ENCODE data around the gene MOXD1.

The MOXD1 gene

GRCh38 chr6:132414761-132415160 is 13.5 kb upstream of the MOXD1 start:
- H3K27ac ChIP-seq (ENCODE audit: low read depth, low read length), result no peak overlapping the region
- H3K9me3 ChIP-seq (ENCODE audit: control insufficient read depth in 1 of 2, low read length in 2 of 2), result peaks cover 0 to 7% of the 10 kb centered on the region in 2 donors
- H3K27me3 ChIP-seq (ENCODE audit: control insufficient read depth in 1 of 2, insufficient read depth in 2 of 2, low read length in 2 of 2), result peaks cover 3 to 4% of the 10 kb centered on the region in 2 donors
- H3K9ac ChIP-seq (ENCODE audit: low read depth in 1 of 2, low read length in 2 of 2), result no peak overlapping the region
- no peaks in the 10 kb centered on the region for H3K4me1 ChIP-seq (ENCODE audit: control insufficient read depth in 1 of 2, insufficient read depth in 2 of 2, low read length in 2 of 2)
- H3K4me3 ChIP-seq (ENCODE audit: low read depth in 1 of 2, low read length in 2 of 2), result no peak overlapping the region
- H3K36me3 ChIP-seq (ENCODE audit: control insufficient read depth in 1 of 2, insufficient read depth in 2 of 2, low read length in 2 of 2), result no peaks in the 10 kb centered on the region

GRCh38 chr6:132414322-132414721 is 13.0 kb upstream of the MOXD1 start:
- Histone ChIP-seq H3K9me3 (ENCODE audit: control insufficient read depth in 1 of 2, low read length in 2 of 2) (peaks cover 0 to 7% of the 10 kb centered on the region in 2 donors), H3K27me3 (ENCODE audit: control insufficient read depth in 1 of 2, insufficient read depth in 2 of 2, low read length in 2 of 2) (peaks cover 3 to 4% of the 10 kb centered on the region in 2 donors), H3K4me3 (ENCODE audit: low read depth in 1 of 2, low read length in 2 of 2) (no peak overlapping the region), H3K27ac (ENCODE audit: low read depth, low read length) (no peak overlapping the region), H3K4me1 (ENCODE audit: control insufficient read depth in 1 of 2, insufficient read depth in 2 of 2, low read length in 2 of 2) (no peaks in the 10 kb centered on the region), H3K36me3 (ENCODE audit: control insufficient read depth in 1 of 2, insufficient read depth in 2 of 2, low read length in 2 of 2) (no peaks in the 10 kb centered on the region), H3K9ac (ENCODE audit: low read depth in 1 of 2, low read length in 2 of 2) (no peak overlapping the region)

- H3K9ac ChIP-seq (ENCODE audit: low read depth in 1 of 2, low read length in 2 of 2), result no peak overlapping the region
- no peaks in the 10 kb centered on the region for H3K4me1 ChIP-seq (ENCODE audit: control insufficient read depth in 1 of 2, insufficient read depth in 2 of 2, low read length in 2 of 2)
- H3K4me3 ChIP-seq (ENCODE audit: low read depth in 1 of 2, low read length in 2 of 2), result no peak overlapping the region
- H3K27me3 ChIP-seq (ENCODE audit: control insufficient read depth in 1 of 2, insufficient read depth in 2 of 2, low read length in 2 of 2), result peaks cover 3 to 4% of the 10 kb centered on the region in 2 donors
- H3K36me3 ChIP-seq (ENCODE audit: control insufficient read depth in 1 of 2, insufficient read depth in 2 of 2, low read length in 2 of 2), result no peaks in the 10 kb centered on the region
- H3K9me3 ChIP-seq (ENCODE audit: control insufficient read depth in 1 of 2, low read length in 2 of 2), result peaks cover 0 to 7% of the 10 kb centered on the region in 2 donors
- H3K27ac ChIP-seq (ENCODE audit: low read depth, low read length), result no peak overlapping the region
These were observed 12.2 kb upstream of the MOXD1 start for GRCh38 chr6:132413499-132413802.

GRCh38 chr6:132412656-132413498 is 11.6 kb upstream of the MOXD1 start:
- Histone ChIP-seq H3K9me3 (ENCODE audit: control insufficient read depth in 1 of 2, low read length in 2 of 2) (peaks cover 0 to 7% of the 10 kb centered on the region in 2 donors), H3K27me3 (ENCODE audit: control insufficient read depth in 1 of 2, insufficient read depth in 2 of 2, low read length in 2 of 2) (peaks cover 3 to 4% of the 10 kb centered on the region in 2 donors), H3K4me3 (ENCODE audit: low read depth in 1 of 2, low read length in 2 of 2) (no peak overlapping the region), H3K9ac (ENCODE audit: low read depth in 1 of 2, low read length in 2 of 2) (no peak overlapping the region), H3K27ac (ENCODE audit: low read depth, low read length) (no peak overlapping the region), H3K4me1 (ENCODE audit: control insufficient read depth in 1 of 2, insufficient read depth in 2 of 2, low read length in 2 of 2) (no peaks in the 10 kb centered on the region), H3K36me3 (ENCODE audit: control insufficient read depth in 1 of 2, insufficient read depth in 2 of 2, low read length in 2 of 2) (no peaks in the 10 kb centered on the region)

- Histone ChIP-seq H3K27me3 (ENCODE audit: control insufficient read depth in 1 of 2, insufficient read depth in 2 of 2, low read length in 2 of 2) (peaks cover 3 to 4% of the 10 kb centered on the region in 2 donors), H3K27ac (ENCODE audit: low read depth, low read length) (no peak overlapping the region), H3K9ac (ENCODE audit: low read depth in 1 of 2, low read length in 2 of 2) (no peak overlapping the region), H3K36me3 (ENCODE audit: control insufficient read depth in 1 of 2, insufficient read depth in 2 of 2, low read length in 2 of 2) (no peaks in the 10 kb centered on the region), H3K9me3 (ENCODE audit: control insufficient read depth in 1 of 2, low read length in 2 of 2) (peaks cover 0 to 7% of the 10 kb centered on the region in 2 donors), H3K4me1 (ENCODE audit: control insufficient read depth in 1 of 2, insufficient read depth in 2 of 2, low read length in 2 of 2) (no peaks in the 10 kb centered on the region), H3K4me3 (ENCODE audit: low read depth in 1 of 2, low read length in 2 of 2) (no peak overlapping the region)
These were observed 10.0 kb upstream of the MOXD1 start for GRCh38 chr6:132411296-132411695.

GRCh38 chr6:132410830-132411229 is 9.6 kb upstream of the MOXD1 start:
- Histone ChIP-seq H3K4me3 (ENCODE audit: low read depth in 1 of 2, low read length in 2 of 2) (no peak overlapping the region), H3K27ac (ENCODE audit: low read depth, low read length) (no peak overlapping the region), H3K4me1 (ENCODE audit: control insufficient read depth in 1 of 2, insufficient read depth in 2 of 2, low read length in 2 of 2) (no peaks in the 10 kb centered on the region), H3K9ac (ENCODE audit: low read depth in 1 of 2, low read length in 2 of 2) (no peak overlapping the region), H3K27me3 (ENCODE audit: control insufficient read depth in 1 of 2, insufficient read depth in 2 of 2, low read length in 2 of 2) (peaks cover 4 to 5% of the 10 kb centered on the region in 2 donors), H3K36me3 (ENCODE audit: control insufficient read depth in 1 of 2, insufficient read depth in 2 of 2, low read length in 2 of 2) (no peaks in the 10 kb centered on the region), H3K9me3 (ENCODE audit: control insufficient read depth in 1 of 2, low read length in 2 of 2) (peaks cover 0 to 2% of the 10 kb centered on the region in 2 donors)

GRCh38 chr6:132405143-132405915 is 4.1 kb upstream of the MOXD1 start:
- H3K36me3 ChIP-seq (ENCODE audit: control insufficient read depth in 1 of 2, insufficient read depth in 2 of 2, low read length in 2 of 2), result no peaks in the 10 kb centered on the region
- no peak overlapping the region for H3K27ac ChIP-seq (ENCODE audit: low read depth, low read length)

GRCh38 chr6:132404736-132405135 is 3.5 kb upstream of the MOXD1 start:
- Histone ChIP-seq H3K4me1 (ENCODE audit: control insufficient read depth in 1 of 2, insufficient read depth in 2 of 2, low read length in 2 of 2) (peaks cover 0 to 3% of the 10 kb centered on the region in 2 donors), H3K9ac (ENCODE audit: low read depth in 1 of 2, low read length in 2 of 2) (no peak overlapping the region), H3K27ac (ENCODE audit: low read depth, low read length) (no peak overlapping the region), H3K36me3 (ENCODE audit: control insufficient read depth in 1 of 2, insufficient read depth in 2 of 2, low read length in 2 of 2) (no peaks in the 10 kb centered on the region), H3K4me3 (ENCODE audit: low read depth in 1 of 2, low read length in 2 of 2) (no peak overlapping the region), H3K9me3 (ENCODE audit: control insufficient read depth in 1 of 2, low read length in 2 of 2) (no peaks in the 10 kb centered on the region), H3K27me3 (ENCODE audit: control insufficient read depth in 1 of 2, insufficient read depth in 2 of 2, low read length in 2 of 2) (peaks cover 35 to 39% of the 10 kb centered on the region in 2 donors)

More at GRCh38 chr6:132405143-132405915, 4.1 kb upstream of the MOXD1 start:
- H3K9me3 ChIP-seq (ENCODE audit: control insufficient read depth in 1 of 2, low read length in 2 of 2), result no peaks in the 10 kb centered on the region
- peaks cover 0 to 3% of the 10 kb centered on the region in 2 donors for H3K4me1 ChIP-seq (ENCODE audit: control insufficient read depth in 1 of 2, insufficient read depth in 2 of 2, low read length in 2 of 2)
- H3K27me3 ChIP-seq (ENCODE audit: control insufficient read depth in 1 of 2, insufficient read depth in 2 of 2, low read length in 2 of 2), result peaks cover 31 to 34% of the 10 kb centered on the region in 2 donors
- no peak overlapping the region for H3K9ac ChIP-seq (ENCODE audit: low read depth in 1 of 2, low read length in 2 of 2)
- H3K4me3 ChIP-seq (ENCODE audit: low read depth in 1 of 2, low read length in 2 of 2), result no peak overlapping the region

- Histone ChIP-seq H3K27me3 (ENCODE audit: control insufficient read depth in 1 of 2, insufficient read depth in 2 of 2, low read length in 2 of 2) (peaks cover 35 to 39% of the 10 kb centered on the region in 2 donors), H3K9me3 (ENCODE audit: control insufficient read depth in 1 of 2, low read length in 2 of 2) (no peaks in the 10 kb centered on the region), H3K4me3 (ENCODE audit: low read depth in 1 of 2, low read length in 2 of 2) (no peak overlapping the region), H3K36me3 (ENCODE audit: control insufficient read depth in 1 of 2, insufficient read depth in 2 of 2, low read length in 2 of 2) (no peaks in the 10 kb centered on the region), H3K4me1 (ENCODE audit: control insufficient read depth in 1 of 2, insufficient read depth in 2 of 2, low read length in 2 of 2) (peaks cover 0 to 3% of the 10 kb centered on the region in 2 donors), H3K9ac (ENCODE audit: low read depth in 1 of 2, low read length in 2 of 2) (no peak overlapping the region), H3K27ac (ENCODE audit: low read depth, low read length) (no peak overlapping the region)
These were observed 3.1 kb upstream of the MOXD1 start for GRCh38 chr6:132404330-132404729.

GRCh38 chr6:132401618-132402285 is 477 bp upstream of the MOXD1 start:
- peaks cover 35 to 39% of the 10 kb centered on the region in 2 donors for H3K27me3 ChIP-seq (ENCODE audit: control insufficient read depth in 1 of 2, insufficient read depth in 2 of 2, low read length in 2 of 2)
- H3K9me3 ChIP-seq (ENCODE audit: control insufficient read depth in 1 of 2, low read length in 2 of 2), result no peaks in the 10 kb centered on the region
- no peaks in the 10 kb centered on the region for H3K36me3 ChIP-seq (ENCODE audit: control insufficient read depth in 1 of 2, insufficient read depth in 2 of 2, low read length in 2 of 2)
- H3K27ac ChIP-seq (ENCODE audit: low read depth, low read length), result no peak overlapping the region
- peak overlapping the region in 1 of 2 donors; percentile 29 for H3K9ac ChIP-seq (ENCODE audit: low read depth in 1 of 2, low read length in 2 of 2)
- peak overlapping the region; percentile 48 to 69 for H3K4me3 ChIP-seq (ENCODE audit: low read depth in 1 of 2, low read length in 2 of 2)
- H3K4me1 ChIP-seq (ENCODE audit: control insufficient read depth in 1 of 2, insufficient read depth in 2 of 2, low read length in 2 of 2), result peaks cover 0 to 3% of the 10 kb centered on the region in 2 donors

Data from duodenal mucosa (tissue), 2 donors.